Ishikawa (cell line): Measurements from ENCODE around the gene NBAS.

Source experiments
- CEBPB ChIP-seq: IDR thresholded peaks from 2 replicates; pipeline ENCODE4 v1.6.1; 2012
- CREB1 ChIP-seq: IDR thresholded peaks from 2 replicates; pipeline ENCODE4 v1.6.1; 2012; ENCODE audit warnings: low read depth
- EGR1 ChIP-seq: IDR thresholded peaks from 2 replicates; pipeline ENCODE4 v1.6.1; 2012
- EP300 ChIP-seq: IDR thresholded peaks from 2 replicates; pipeline ENCODE4 v1.6.1; 2012; ENCODE audit warnings: borderline replicate concordance
- FOXM1 ChIP-seq: IDR thresholded peaks from 2 replicates; pipeline ENCODE4 v1.6.1; 2012; ENCODE audit warnings: low read depth, borderline replicate concordance
- NFIC ChIP-seq: IDR thresholded peaks from 2 replicates; pipeline ENCODE4 v1.6.1; 2012
- RAD21 ChIP-seq: IDR thresholded peaks from 2 replicates; pipeline ENCODE4 v1.6.1; 2012; ENCODE audit warnings: low read depth
- REST ChIP-seq: IDR thresholded peaks from 2 replicates; pipeline ENCODE4 v1.6.1; 2012; ENCODE audit warnings: low read depth, mild to moderate bottlenecking
- TAF1 ChIP-seq: IDR thresholded peaks from 2 replicates; pipeline ENCODE4 v1.6.1; 2012; ENCODE audit warnings: low read depth, mild to moderate bottlenecking
- TCF12 ChIP-seq: IDR thresholded peaks from 2 replicates; pipeline ENCODE4 v1.6.1; 2012; ENCODE audit warnings: low read depth
- TEAD4 ChIP-seq: IDR thresholded peaks from 2 replicates; pipeline ENCODE4 v1.6.1; 2012
- USF1 ChIP-seq: IDR thresholded peaks from 2 replicates; pipeline ENCODE4 v1.6.1; 2012
- YY1 ChIP-seq: IDR thresholded peaks from 2 replicates; pipeline ENCODE4 v1.6.1; 2012; ENCODE audit warnings: low read depth
- ZBTB7A ChIP-seq: IDR thresholded peaks from 2 replicates; pipeline ENCODE4 v1.6.1; 2012; ENCODE audit warnings: low read depth
- TF ChIP-seq, protein P1 (sequence below): IDR thresholded peaks from 2 replicates; pipeline ENCODE4 v1.6.1; 2012

NBAS gene

DNA sequence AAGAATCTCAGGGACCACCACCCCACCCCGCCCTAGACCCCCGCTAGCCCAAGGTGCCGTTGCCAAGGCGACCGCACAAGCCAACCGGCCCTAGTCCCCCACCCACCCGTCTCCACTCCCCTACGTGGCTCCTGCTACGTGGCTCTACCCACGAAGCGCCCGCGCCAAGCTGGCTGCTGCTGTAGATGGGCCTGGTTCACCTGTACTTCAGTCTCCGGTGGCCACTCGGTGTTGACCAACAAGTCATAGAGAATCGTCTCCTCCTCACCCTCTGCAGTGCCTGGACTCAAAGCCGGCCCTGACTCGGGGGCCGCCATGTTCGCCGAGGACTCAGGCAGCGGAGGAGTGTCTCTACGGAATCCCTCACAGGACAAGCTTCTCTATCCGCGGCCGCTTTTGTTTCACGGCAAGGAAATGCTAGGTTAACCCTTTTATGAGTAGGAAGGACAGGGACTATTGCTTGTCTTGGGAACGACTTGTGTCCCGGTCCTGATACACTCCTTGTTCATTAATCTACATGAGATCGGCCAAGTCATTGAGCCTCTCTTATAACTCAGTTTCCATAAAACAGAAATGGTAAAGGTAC is at the start of gene NBAS:
Gene NBAS (minus strand): TSS at position 347 of the 586 bp plus-strand sequence. CDS start 30 bp downstream, at position 317.
- TF ChIP-seq TCF12 (peak; percentile 33), CEBPB (no peak), TAF1 (peak; percentile 87), CREB1 (no peak), EGR1 (no peak), TEAD4 (no peak), ZBTB7A (no peak), YY1 (peak; percentile 97), EP300 (no peak), REST (no peak), NFIC (no peak), RAD21 (no peak), USF1 (no peak), FOXM1 (no peak)
- TF ChIP-seq, protein P1, sequence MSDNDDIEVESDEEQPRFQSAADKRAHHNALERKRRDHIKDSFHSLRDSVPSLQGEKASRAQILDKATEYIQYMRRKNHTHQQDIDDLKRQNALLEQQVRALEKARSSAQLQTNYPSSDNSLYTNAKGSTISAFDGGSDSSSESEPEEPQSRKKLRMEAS = peak; percentile 27; the same call in 1 of the 2 replicates

DNA sequence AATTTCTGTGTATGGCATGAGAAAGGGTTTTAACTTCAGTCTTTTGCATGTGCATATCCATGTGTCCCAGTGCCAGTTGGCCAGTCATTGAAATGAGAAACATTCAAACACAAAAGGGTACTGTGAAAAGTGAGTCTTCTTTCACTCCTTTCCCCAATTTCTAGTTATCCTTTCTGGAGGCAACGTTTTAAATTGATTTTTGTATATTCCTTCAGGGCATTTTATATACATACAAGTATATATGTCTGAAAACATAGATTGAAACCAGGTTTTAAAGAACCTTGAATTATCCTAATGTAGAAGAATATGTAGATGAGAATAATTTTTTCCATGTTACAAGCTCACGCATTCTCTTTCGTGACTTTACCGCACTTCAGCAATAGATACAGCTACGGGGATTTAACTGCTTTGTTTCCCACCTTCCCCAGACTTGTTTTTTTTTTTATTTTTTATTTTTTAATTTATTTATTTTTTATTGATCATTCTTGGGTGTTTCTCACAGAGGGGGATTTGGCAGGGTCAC is 49.4 kb upstream of the NBAS start:
- no peak for TF ChIP-seq TEAD4
- no peak for TF ChIP-seq REST
- no peak for TF ChIP-seq CEBPB
- no peak for TF ChIP-seq TCF12
- no peak for TF ChIP-seq FOXM1
- TF ChIP-seq NFIC = no peak
- no peak for TF ChIP-seq EP300
- no peak for TF ChIP-seq CREB1
- TF ChIP-seq TAF1 = no peak
- TF ChIP-seq, protein P1 = no peak
- no peak for TF ChIP-seq ZBTB7A
- no peak for TF ChIP-seq YY1
- TF ChIP-seq RAD21 = no peak
- no peak for TF ChIP-seq USF1

DNA sequence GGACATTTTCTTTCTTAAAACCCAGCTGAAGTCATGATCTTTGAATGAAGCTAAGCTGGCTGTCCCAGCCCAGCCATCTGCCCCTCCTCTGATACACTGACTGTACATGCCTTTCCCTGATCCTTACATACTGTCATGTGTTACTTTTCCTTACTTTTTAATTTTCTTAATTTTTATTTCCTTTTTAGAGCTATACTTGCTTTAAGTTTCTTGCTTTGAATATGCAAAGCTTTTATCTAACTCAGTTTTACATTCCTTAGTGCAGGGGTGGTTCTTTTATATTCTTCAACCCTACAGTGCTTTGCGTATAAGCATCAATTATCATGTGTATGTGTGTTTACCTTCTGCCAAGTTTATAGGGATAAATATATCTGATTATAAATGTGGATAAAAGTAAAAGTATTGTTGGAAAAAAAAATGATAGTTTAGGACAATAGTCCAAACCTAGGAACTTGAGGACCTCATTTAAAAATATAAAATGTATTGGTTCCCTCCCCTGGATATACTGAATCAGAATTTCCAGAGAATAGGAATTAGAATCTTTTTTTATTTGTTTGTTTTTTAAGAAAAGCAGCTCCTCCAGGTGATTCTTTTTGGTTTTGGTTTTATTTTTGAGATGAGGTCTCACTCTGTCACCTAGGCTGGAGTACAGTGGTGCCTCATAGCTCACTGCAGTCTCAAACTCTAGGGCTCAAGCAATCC is 48.4 kb upstream of the NBAS start:
- TF ChIP-seq TEAD4 = no peak
- TF ChIP-seq, protein P1 = no peak
- no peak for TF ChIP-seq REST
- TF ChIP-seq FOXM1 = no peak
- TF ChIP-seq CREB1 = no peak

DNA sequence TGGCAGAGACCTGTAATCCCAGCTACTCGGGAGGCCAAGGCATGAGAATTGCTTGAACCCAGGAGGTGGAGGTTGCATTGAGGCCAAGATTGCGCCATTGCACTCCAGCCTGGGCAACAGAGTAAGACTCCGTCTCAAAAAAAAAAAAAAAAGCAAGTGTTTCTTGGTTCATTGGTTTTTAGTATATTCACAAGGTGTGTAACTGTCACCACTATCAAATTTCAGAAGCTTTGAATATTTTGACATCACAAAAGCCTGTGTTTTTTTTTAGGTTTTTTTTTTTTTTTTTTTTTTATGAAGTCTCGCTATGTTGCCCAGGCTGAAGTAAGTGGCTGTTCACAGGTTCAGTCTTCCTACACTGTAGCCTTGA is 47.2 kb upstream of the NBAS start:
- no peak for TF ChIP-seq USF1
- peak; percentile 58 for TF ChIP-seq CEBPB
